MV-4-11 (cell line): ENCODE data around the gene GLDN.
"Not testable (repeated sequence)": the region's sequence is repeated elsewhere in the genome, so short reads cannot be mapped to it uniquely, and the experiment has no call there.

Source experiments
- DNase-seq: peaks from one replicate; lab custom pipeline; 2025; lab: John Stamatoyannopoulos, UW

Gene GLDN

DNA sequence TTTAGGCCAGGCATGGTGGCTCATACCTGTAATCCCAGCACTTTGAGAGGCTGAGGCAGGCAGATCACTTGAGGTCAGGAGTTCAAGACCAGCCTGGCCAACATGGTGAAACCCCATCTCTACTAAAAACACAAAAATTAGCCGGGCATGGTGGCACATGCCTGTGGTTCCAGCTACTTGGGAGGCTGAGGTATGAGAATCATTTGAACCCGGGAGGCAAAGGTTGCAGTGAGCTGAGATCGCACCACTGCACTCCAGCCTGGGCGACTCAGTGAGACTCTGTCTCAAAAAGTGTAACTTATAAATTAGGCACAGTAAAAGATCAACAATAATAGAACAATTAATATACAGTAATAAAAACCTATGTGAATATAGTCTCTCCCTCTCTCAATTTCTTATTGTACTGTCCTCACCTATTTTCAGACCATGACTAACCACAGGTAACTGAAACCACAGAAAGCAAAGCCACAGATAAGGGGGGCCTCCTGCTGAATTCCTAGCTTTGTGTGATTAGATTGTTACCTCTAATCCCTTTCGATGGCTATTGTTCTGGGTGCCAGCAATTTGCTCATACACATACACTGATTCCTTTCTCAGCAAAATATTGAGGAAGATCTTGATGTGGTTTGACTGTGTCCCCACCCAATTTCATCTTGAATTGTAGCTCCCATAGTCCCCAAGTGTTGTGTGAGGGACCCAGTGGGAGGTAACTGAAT is 104.7 kb downstream of the GLDN start:
- DNase-seq: not testable (repeated sequence)

DNA sequence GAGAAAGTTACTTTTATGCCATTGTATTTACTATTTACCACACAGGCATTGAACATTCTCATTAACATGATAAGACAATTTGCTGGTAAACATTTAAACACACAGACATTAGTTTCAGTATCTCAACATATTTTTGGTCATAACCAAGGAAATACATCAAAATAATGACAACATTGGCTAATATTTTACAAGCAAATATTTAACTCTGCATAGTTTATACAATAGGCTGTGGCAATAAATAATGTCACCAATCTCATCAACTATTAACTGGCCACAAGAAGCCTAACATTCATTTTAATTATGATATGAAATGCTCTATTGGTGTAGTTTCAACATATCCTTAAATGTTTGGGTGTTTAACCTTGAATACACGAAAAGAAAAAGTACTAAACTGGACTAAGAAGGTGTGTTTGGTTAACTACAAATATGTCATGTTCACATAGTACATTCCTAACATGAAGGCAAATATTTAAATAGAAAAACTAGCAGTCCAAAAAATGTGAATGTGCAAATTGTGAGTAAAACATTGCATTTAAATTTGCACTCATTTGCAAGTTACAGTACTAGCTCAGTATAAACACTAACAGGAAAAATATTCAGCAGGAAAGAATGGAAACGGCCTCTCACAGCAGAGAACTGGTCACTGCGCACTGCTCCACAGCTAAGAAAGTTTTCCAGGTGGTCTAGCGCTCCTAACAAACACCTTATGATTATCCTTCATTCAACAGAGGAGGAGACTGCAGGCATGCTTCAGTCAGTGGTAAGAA is 106.6 kb downstream of the GLDN start:
- DNase-seq: no peak

DNA sequence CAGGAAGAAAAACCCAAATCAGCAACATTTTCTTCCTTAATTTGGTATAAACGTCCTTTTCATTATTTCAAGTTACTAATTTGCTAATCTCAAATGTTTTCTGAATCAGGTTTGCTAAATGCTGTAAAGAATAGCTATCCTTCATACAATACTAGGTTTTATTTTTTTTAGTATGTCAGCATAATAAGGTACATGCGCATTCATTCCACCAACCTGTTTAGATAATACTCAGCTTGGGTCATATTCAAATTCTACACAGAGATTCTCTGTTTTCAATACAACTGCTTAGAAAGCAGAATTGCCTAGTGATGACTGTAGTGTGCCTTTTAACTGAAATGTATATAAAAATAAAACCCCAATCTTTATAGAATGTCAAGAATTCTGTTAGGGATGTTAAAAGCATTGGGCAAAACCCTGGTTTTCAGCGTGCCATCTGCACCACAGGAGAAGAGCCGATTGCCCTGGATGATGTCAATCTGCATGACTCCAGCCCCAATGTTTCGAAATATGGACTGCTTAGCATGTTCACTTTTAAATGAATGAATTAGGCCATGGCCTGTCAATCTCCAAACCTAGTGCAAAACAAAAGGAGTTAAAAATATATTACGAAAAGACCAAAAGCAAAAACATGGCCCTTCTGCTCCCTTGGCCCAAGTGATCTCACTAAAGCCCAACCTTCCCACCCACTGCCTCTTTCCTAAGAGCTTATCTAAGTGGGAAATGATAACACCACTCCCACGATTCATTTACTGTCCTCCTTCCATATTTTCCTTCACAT is 107.4 kb downstream of the GLDN start:
- DNase-seq: peak; percentile 58

DNA sequence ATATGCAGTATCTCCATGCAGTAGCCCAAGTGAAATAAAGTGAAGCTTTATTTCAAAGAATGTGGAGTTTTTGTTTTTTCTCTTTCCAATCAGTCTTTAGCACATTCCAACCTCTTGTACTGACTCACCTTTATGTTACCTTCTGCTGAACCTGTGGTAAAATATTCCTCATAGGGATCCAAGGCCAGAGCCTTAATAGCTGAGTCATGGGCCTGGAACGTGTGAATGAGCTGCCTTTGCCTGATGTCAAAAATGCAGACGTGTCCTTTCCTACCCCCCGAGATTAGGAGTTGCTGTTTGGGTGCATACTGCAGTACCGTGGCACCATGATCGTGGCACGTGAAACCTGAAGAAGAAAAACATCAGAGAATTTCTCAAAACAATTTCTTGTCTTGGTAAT is 108.5 kb downstream of the GLDN start:
- DNase-seq: no peak
